Psoas muscle (tissue), 8 donors: ENCODE data around the gene MRPL20. TPM values are rescaled to one million over a fixed set of nuclear protein-coding genes. Genes with fewer than 3 reads are reported as not detected.
"Not testable (repeated sequence)": the region's sequence is repeated elsewhere in the genome, so short reads cannot be mapped to it uniquely, and the experiment has no call there.

Experiments used
- ATAC-seq, 4 donors: fragments of 200-7000 bp; cut with Tn5 transposase; one replicate each; pipeline ENCODE4 v1.9.1; 2020; ENCODE audit warnings: moderate library complexity in 3 of 4, mild to moderate bottlenecking in 2 of 4
- DNase-seq, 2 donors: peaks; one replicate each; pipeline ENCODE4 v3.0.0-alpha.2; 2020
- H3K27ac ChIP-seq: fragments of 200-600 bp; one replicate; pipeline ENCODE4 v1.8.0; 2022
- H3K27me3 ChIP-seq, 3 donors: fragments of 200-600 bp in 1 of 3; one replicate each; pipeline versions ENCODE4 v1.6.1 to v1.8.0; 2013 to 2022; ENCODE audit warnings: low read length in 2 of 3, mild to moderate bottlenecking in 2 of 3, moderate library complexity in 1 of 3; ENCODE audit not compliant: insufficient read depth in 3 of 3
- H3K36me3 ChIP-seq, 2 donors: fragments of 200-600 bp in 1 of 2; one replicate each; pipeline versions ENCODE4 v1.6.1 to v1.8.0; 2013 to 2022; ENCODE audit warnings: low read depth in 1 of 2, mild to moderate bottlenecking in 1 of 2, moderate library complexity in 1 of 2; ENCODE audit not compliant: insufficient read depth in 1 of 2
- H3K4me1 ChIP-seq: fragments of 200-600 bp; one replicate; pipeline ENCODE4 v1.8.0; 2022
- H3K4me3 ChIP-seq: fragments of 200-600 bp; one replicate; pipeline ENCODE4 v1.8.0; 2022; ENCODE audit warnings: mild to moderate bottlenecking
- H3K9me3 ChIP-seq: fragments of 200-600 bp; one replicate; pipeline ENCODE4 v1.8.0; 2022
- WGBS, 3 donors: extraction: QIAGEN DNeasy Blood & Tissue Kit; methylation state at CpG; one replicate each; pipeline versions ENCODE4 v1.1.6 to v1.1.7; 2013; 5-methylcytosine and 5-hydroxymethylcytosine counted together
- intact Hi-C, 2 donors: fragments of 100-400 bp; cut with DNase I; formaldehyde crosslinking; loops; one replicate each; pipeline versions ENCODE4 v1.11.0 to v1.14.2; 2022
- polyA plus RNA-seq, 3 donors: library from polyadenylated mRNA; stranded (reverse); fragments of 200-250 nt; gene quantifications; one replicate each; pipeline ENCODE4 v1.2.3, GENCODE V29; 2013
- total RNA-seq, 4 donors: library from RNA; stranded (reverse); fragmentation: NEBNext Ultra II Directional in 2 of 4; extraction: Animal tissue kit (Norgen Biotek cat#: 25700) in 2 of 4; gene quantifications; one replicate each; pipeline versions ENCODE4 v1.2.1 to v1.2.4, GENCODE V29; 2021 to 2023
- TF ChIP-seq, protein P1 (sequence below): fragments of 200-600 bp; IDR thresholded peaks from one replicate; pipeline ENCODE4 v1.8.0; 2022; ENCODE audit warnings: antibody characterized with exemption
- donor health status: healthy with polysubstance abuse.
- donor health status: DM: no; HTN: no; CAD: no; lungs with moderate emphysema.
- donor health status: Bipolar disorder and iron deficiency.
- donor health status: healthy.
- donor health status: DM: yes; HTN: yes; CAD: no.
- donor health status: DM: no; HTN: no; CAD: no.
- donor health status: DM: no; HTN: no; CAD: no.
- donor health status: DM: yes; HTN: yes; CAD: no.

Gene MRPL20
- total and polyA plus RNA-seq, 7 donors: 114 to 308 (median 159) TPM

DNA sequence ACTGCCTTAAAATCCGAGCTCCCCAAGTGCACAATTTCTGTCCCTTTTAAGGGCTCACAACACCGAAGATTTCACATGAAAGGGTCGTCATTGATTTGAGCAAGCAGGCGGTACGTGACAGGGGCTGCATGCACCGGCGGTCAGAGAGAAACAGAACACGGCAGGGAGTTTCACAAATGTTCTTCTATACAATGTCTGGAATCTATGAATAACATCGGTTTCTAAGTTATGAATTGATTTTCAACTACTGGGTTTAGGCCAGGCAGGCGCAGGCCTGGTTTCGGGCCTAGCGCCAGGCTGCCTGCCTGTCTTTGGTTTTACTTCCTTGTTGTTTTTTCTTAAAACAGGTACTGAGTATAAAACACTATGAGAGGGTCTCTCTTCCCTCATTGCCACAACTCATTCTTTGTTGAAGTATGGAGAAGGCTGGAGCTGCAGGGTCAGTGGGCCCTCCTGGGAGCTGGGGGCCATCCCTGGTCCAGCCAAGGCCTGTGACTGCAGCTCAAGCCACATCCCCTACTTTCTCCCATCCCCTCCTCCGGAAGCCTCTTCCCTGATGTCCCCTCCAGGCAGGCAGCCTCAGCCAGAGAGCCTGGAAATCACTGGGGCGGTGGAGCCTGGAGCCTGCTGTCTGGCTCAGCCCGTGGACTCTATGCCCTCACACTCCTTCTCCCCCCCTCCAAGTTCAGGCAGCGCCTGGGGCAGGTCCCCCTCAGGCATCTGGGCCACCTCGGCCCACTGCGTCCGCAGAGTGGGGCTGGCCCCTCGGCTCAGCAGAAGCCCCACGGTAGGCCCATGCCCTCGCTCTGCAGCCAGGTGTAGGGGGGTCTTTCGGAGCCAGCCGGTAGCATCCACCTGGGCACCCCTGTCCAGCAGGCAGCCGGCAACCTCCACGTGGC is 11.6 kb upstream of the MRPL20 start:
- H3K27ac ChIP-seq: no peak overlapping the region
- no peaks in the 10 kb centered on the region for H3K27me3 ChIP-seq
- H3K9me3 ChIP-seq: no peaks in the 10 kb centered on the region
- no peaks in the 10 kb centered on the region for H3K4me1 ChIP-seq
- no peak for DNase-seq
- intact Hi-C loops: no loop called here
- no peaks in the 10 kb centered on the region for H3K36me3 ChIP-seq
- 85 to 93% (median 88%) methylated on average over 23 to 26 of the region's 26 CpGs for WGBS, 3 donors
- peak in 3 of 4 donors; percentile 10 to 38 (median 22) for ATAC-seq
- H3K4me3 ChIP-seq: no peak overlapping the region
- TF ChIP-seq, protein P1, sequence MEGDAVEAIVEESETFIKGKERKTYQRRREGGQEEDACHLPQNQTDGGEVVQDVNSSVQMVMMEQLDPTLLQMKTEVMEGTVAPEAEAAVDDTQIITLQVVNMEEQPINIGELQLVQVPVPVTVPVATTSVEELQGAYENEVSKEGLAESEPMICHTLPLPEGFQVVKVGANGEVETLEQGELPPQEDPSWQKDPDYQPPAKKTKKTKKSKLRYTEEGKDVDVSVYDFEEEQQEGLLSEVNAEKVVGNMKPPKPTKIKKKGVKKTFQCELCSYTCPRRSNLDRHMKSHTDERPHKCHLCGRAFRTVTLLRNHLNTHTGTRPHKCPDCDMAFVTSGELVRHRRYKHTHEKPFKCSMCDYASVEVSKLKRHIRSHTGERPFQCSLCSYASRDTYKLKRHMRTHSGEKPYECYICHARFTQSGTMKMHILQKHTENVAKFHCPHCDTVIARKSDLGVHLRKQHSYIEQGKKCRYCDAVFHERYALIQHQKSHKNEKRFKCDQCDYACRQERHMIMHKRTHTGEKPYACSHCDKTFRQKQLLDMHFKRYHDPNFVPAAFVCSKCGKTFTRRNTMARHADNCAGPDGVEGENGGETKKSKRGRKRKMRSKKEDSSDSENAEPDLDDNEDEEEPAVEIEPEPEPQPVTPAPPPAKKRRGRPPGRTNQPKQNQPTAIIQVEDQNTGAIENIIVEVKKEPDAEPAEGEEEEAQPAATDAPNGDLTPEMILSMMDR: no peak

DNA sequence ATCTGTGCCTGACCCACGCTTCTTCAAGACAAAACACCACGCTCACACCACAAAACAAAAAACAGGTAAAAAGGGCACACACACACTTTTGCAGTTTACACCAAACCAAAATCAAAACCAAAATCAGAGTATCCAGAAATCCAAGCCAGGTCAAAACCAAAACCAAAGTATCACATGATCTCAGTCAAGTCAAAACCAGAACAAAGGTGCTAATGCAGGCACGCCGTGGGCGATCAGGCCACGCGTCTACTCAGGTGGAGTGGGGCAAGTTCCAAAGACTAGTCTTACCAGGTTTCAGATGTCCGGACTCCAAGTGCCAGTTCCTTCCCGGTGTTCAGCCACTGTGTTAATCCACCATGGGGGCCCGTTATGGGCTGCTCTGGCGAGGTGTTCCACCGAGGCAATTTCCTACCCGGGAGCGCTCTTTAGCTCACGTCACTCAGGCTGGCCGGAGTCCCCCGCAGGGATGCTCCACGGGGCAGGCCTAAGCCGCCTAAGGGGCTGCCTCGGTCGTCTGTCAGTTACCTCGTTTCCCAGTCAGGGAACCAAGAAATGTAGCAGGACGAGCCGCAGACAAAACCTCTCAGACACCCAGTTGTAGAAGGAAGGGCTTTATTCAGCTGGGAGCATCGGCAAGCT is 10.9 kb upstream of the MRPL20 start:
- 67 to 75% (median 71%) methylated on average over 25 of the region's 25 CpGs for WGBS, 3 donors
- H3K9me3 ChIP-seq, H3K27ac ChIP-seq, H3K36me3 ChIP-seq, ATAC-seq, H3K4me3 ChIP-seq, H3K27me3 ChIP-seq, H3K4me1 ChIP-seq, DNase-seq, intact Hi-C loops: not testable (repeated sequence)

DNA sequence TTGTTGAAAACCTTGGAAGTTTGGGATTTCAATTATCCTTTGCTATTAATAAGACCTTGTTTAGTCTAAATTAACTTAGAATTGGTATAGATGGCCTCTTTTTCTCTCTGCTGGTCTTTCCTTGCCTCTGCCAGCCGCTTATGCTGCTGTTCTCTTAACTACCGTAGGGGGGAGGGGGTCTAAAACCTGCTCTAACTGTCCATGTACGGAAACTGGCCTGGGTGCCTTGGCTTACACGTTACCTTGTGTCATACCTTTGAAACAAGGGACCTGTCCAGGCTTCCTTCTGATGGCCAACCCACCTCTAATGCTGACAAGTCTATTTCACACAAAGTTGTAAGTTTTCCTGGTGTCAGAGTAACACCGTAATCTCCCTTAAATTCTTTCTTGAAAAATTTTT is 10.3 kb upstream of the MRPL20 start:
- intact Hi-C loops, H3K4me3 ChIP-seq, H3K9me3 ChIP-seq, DNase-seq, H3K27ac ChIP-seq, H3K27me3 ChIP-seq, H3K36me3 ChIP-seq, H3K4me1 ChIP-seq, ATAC-seq: not testable (repeated sequence)
- 72 to 94% (median 72%) methylated on average over 5 of the region's 5 CpGs for WGBS, 3 donors

- no peak for ATAC-seq
- TF ChIP-seq, protein P1: no peak
- intact Hi-C loops: no loop called here
- no peak overlapping the region for H3K27ac ChIP-seq
- no peaks in the 10 kb centered on the region for H3K4me1 ChIP-seq
- no peaks in the 10 kb centered on the region for H3K36me3 ChIP-seq
- no peak overlapping the region for H3K4me3 ChIP-seq
- no peaks in the 10 kb centered on the region for H3K9me3 ChIP-seq
- H3K27me3 ChIP-seq: no peaks in the 10 kb centered on the region
- DNase-seq: peak in 1 of 2 donors; percentile 35
- WGBS, 3 donors: 65 to 74% (median 71%) methylated on average over 13 of the region's 13 CpGs
Observed at GRCh38 chr1:1415751-1416150, 8.7 kb upstream of the MRPL20 start.

DNA sequence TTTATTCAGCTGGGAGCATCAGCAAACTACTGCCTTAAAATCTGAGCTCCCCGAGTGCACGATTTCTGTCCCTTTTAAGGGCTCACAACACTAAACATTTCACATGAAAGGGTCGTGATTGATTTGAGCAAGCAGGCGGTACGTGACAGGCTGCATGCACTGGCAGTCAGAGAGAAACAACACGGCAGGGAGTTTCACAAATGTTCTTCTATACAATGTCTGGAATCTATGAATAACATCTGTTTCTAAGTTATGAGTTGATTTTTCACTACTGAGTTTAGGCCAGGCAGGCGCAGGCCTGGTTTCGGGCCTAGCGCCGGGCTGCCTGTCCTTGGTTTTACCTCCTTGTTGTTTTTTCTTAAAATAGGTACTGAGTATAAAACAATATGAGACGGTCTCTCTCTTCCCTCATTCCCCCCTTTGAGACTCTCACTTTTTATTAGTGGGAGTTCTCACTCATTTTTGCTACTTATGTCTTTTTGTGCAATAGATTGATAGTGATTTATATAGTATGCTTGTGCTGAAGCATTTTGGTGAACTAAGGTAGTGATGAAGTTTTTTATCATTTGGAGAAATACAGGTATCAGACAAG is 5.3 kb upstream of the MRPL20 start:
- H3K36me3 ChIP-seq, H3K4me3 ChIP-seq, H3K27me3 ChIP-seq, H3K9me3 ChIP-seq, ATAC-seq, DNase-seq, H3K27ac ChIP-seq, intact Hi-C loops: not testable (repeated sequence)
- H3K4me1 ChIP-seq: peaks cover 14% of the 10 kb centered on the region
- 91 to 94% (median 91%) methylated on average over 11 of the region's 11 CpGs for WGBS, 3 donors

DNA sequence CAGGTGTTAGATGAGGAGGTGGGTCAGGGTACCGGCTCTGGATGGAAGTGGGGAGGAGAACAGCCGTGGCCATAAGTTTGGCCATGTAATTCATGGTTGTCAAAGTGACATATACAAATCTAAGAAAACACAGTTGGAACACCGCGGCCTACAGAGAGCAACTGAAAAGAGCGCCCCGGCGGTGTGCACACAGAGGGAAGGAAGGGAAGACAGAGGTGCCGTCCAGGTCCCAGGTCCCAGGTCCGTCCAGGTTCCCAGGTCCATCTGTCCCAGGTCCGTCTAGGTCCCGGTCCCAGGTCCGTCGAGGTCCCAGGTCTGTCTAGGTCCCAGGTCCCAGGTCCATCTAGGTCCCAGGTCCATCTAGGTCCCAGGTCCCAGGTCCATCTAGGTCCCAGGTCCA is 4.5 kb upstream of the MRPL20 start:
- ATAC-seq (no peak), DNase-seq (peak in 1 of 2 donors; percentile 23)
- no peaks in the 10 kb centered on the region for H3K9me3 ChIP-seq
- no peak overlapping the region for H3K27ac ChIP-seq
- no peak overlapping the region for H3K4me3 ChIP-seq
- 89 to 92% (median 92%) methylated on average over 10 to 13 of the region's 13 CpGs for WGBS, 3 donors
- TF ChIP-seq, protein P1: no peak
- peaks cover 0 to 4% of the 10 kb centered on the region in 2 donors for H3K36me3 ChIP-seq
- H3K4me1 ChIP-seq: peaks cover 14% of the 10 kb centered on the region
- no peaks in the 10 kb centered on the region for H3K27me3 ChIP-seq
- intact Hi-C loops: no loop called here

DNA sequence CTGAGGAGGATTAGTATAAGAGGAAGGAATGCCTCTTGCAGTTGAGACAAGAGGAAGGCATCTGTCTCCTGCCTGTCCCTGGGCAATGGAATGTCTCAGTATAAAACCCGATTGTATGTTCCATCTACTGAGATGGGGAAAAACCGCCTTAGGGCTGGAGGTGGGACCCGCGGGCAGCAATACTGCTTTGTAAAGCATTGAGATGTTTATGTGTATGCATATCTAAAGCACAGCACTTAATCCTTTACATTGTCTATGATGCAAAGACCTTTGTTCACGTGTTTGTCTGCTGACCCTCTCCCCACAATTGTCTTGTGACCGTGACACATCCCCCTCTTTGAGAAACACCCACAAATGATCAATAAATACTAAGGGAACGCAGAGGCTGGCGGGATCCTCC is 3.1 kb upstream of the MRPL20 start:
- H3K4me3 ChIP-seq, DNase-seq, H3K27me3 ChIP-seq, H3K9me3 ChIP-seq, ATAC-seq, intact Hi-C loops, H3K27ac ChIP-seq: not testable (repeated sequence)
- 58 to 67% (median 63%) methylated on average over 8 of the region's 8 CpGs for WGBS, 3 donors
- Histone ChIP-seq H3K36me3 (peaks cover 3 to 14% of the 10 kb centered on the region in 2 donors), H3K4me1 (peaks cover 26% of the 10 kb centered on the region)
